IMR-90 (cell line): Measurements from ENCODE around the gene PDCL3. TPM values are rescaled to one million over a fixed set of nuclear protein-coding genes. Genes with fewer than 3 reads are reported as not detected.

Experiments used
- ATAC-seq: fragments of 200-7000 bp; cut with Tn5 transposase; 2 replicates; pipeline ENCODE4 v1.9.1; 2020; ENCODE audit warnings: low read depth, mild to moderate bottlenecking, moderate library complexity
- BruUV-seq: library from RNA; stranded (reverse); fragments of 400-500 nt; replicated peaks from 2 replicates; lab custom pipeline; 2021; lab: Mats Ljungman, UMichigan
- CTCF ChIA-PET: fragments of 300-600 bp; formaldehyde crosslinking; extraction: SDS; loops from one replicate; lab custom pipeline; 2021; ENCODE audit warnings: antibody characterized with exemption; lab: Yijun Ruan, JAX
- POLR2A ChIA-PET: fragments of 300-600 bp; sonication (Branson Sonifier 250); formaldehyde crosslinking; loops from one replicate; lab custom pipeline; 2022; ENCODE audit warnings: antibody characterized with exemption; ENCODE audit not compliant: unreplicated experiment; lab: Charles Lee
- DNase-seq: peaks from one replicate; pipeline ENCODE4 v3.0.0; 2013
- H2AFZ ChIP-seq: replicated peaks from 2 replicates; pipeline ENCODE3; 2013; ENCODE audit warnings: low read length, mild to moderate bottlenecking; ENCODE audit not compliant: poor library complexity
- H2AK5ac ChIP-seq: 2 replicates; pipeline ENCODE4 v1.6.1; 2013; ENCODE audit warnings: low read depth, low read length, inconsistent platforms
- H2AK9ac ChIP-seq: replicated peaks from 2 replicates; pipeline ENCODE3; 2013; ENCODE audit warnings: mild to moderate bottlenecking, low read depth, low read length, moderate library complexity; ENCODE audit not compliant: poor library complexity
- H2BK120ac ChIP-seq: 2 replicates; pipeline ENCODE4 v1.6.1; 2013; ENCODE audit warnings: low read depth, low read length, inconsistent platforms
- H2BK15ac ChIP-seq: 3 replicates; pipeline ENCODE4 v1.6.1; 2013; ENCODE audit warnings: low read depth, low read length, inconsistent platforms
- H2BK20ac ChIP-seq: 2 replicates; pipeline ENCODE4 v1.6.1; 2013; ENCODE audit warnings: low read depth, mild to moderate bottlenecking, inconsistent platforms, low read length, moderate library complexity
- H2BK5ac ChIP-seq: 2 replicates; pipeline ENCODE4 v1.6.1; 2013; ENCODE audit warnings: mild to moderate bottlenecking, low read depth, low read length, inconsistent platforms; ENCODE audit not compliant: poor library complexity, severe bottlenecking
- H3K14ac ChIP-seq: replicated peaks from 2 replicates; pipeline ENCODE4 v1.6.1; 2013; ENCODE audit warnings: low read depth, low read length, inconsistent platforms
- H3K18ac ChIP-seq: 2 replicates; pipeline ENCODE4 v1.6.1; 2013; ENCODE audit warnings: low read depth, low read length, control low read depth
- H3K23ac ChIP-seq: 2 replicates; pipeline ENCODE4 v1.6.1; 2013; ENCODE audit warnings: low read depth, low read length, inconsistent platforms
- H3K27ac ChIP-seq: 2 replicates; pipeline ENCODE4 v1.5.1; 2013; ENCODE audit warnings: mild to moderate bottlenecking, control low read depth, low read length; ENCODE audit not compliant: insufficient read depth
- H3K27me3 ChIP-seq: 2 replicates; pipeline ENCODE4 v1.6.1; 2013; ENCODE audit warnings: low read length; ENCODE audit not compliant: control insufficient read depth, insufficient read depth
- H3K36me3 ChIP-seq: 2 replicates; pipeline ENCODE4 v1.6.1; 2013; ENCODE audit warnings: low read length, mixed read lengths; ENCODE audit not compliant: control insufficient read depth, insufficient read depth
- H3K4ac ChIP-seq: 2 replicates; pipeline ENCODE4 v1.6.1; 2013; ENCODE audit warnings: low read depth, low read length, inconsistent platforms
- H3K4me1 ChIP-seq: 2 replicates; pipeline ENCODE4 v1.6.1; 2013; ENCODE audit warnings: low read length, mixed read lengths; ENCODE audit not compliant: control insufficient read depth, insufficient read depth
- H3K4me2 ChIP-seq: 2 replicates; pipeline ENCODE4 v1.6.1; 2013; ENCODE audit warnings: low read depth, mild to moderate bottlenecking, control low read depth, low read length, moderate library complexity
- H3K4me3 ChIP-seq: 2 replicates; pipeline ENCODE4 v1.5.1; 2013; ENCODE audit warnings: low read depth, mild to moderate bottlenecking, control low read depth, low read length, moderate library complexity; ENCODE audit not compliant: insufficient read depth
- H3K56ac ChIP-seq: 2 replicates; pipeline ENCODE4 v1.6.1; 2013; ENCODE audit warnings: low read length, inconsistent platforms; ENCODE audit not compliant: insufficient read depth; ENCODE audit errors: extremely low read depth
- H3K79me1 ChIP-seq, 2 experiments: 2 replicates each; pipeline ENCODE4 v1.6.1; 2013; ENCODE audit warnings: low read length in 2 of 2, inconsistent platforms in 1 of 2, low read depth in 1 of 2
- H3K9ac ChIP-seq: 2 replicates; pipeline ENCODE4 v1.6.1; 2013; ENCODE audit warnings: low read depth, low read length, control low read depth
- H3K9me1 ChIP-seq: 2 replicates; pipeline ENCODE4 v1.6.1; 2013; ENCODE audit warnings: low read length, inconsistent platforms; ENCODE audit not compliant: insufficient read depth
- H3K9me3 ChIP-seq: 2 replicates; pipeline ENCODE4 v1.6.1; 2013; ENCODE audit warnings: low read length; ENCODE audit not compliant: control insufficient read depth, insufficient read depth
- H4K20me1 ChIP-seq: 2 replicates; pipeline ENCODE4 v1.6.1; 2013; ENCODE audit warnings: low read length, inconsistent platforms; ENCODE audit not compliant: insufficient read depth
- H4K5ac ChIP-seq: 2 replicates; pipeline ENCODE4 v1.6.1; 2013; ENCODE audit warnings: mild to moderate bottlenecking, low read depth, low read length, control low read depth
- H4K8ac ChIP-seq, 2 experiments: 2 replicates each; pipeline ENCODE4 v1.6.1; 2013; ENCODE audit warnings: low read depth in 2 of 2, low read length in 2 of 2, control low read depth in 1 of 2, inconsistent platforms in 1 of 2
- H4K91ac ChIP-seq: 2 replicates; pipeline ENCODE4 v1.6.1; 2013; ENCODE audit warnings: low read depth, low read length, inconsistent platforms; ENCODE audit not compliant: insufficient read depth
- BHLHE40 ChIP-seq: fragments of 150-350 bp; IDR thresholded peaks from 2 replicates; pipeline ENCODE4 v1.6.1; 2016; ENCODE audit warnings: mild to moderate bottlenecking, low read depth, low read length
- CEBPB ChIP-seq: IDR thresholded peaks from 2 replicates; pipeline ENCODE4 v1.6.1; 2012; ENCODE audit warnings: low read depth, low read length, improper control_type of control experiment
- CHD1 ChIP-seq: IDR thresholded peaks from 2 replicates; pipeline ENCODE4 v1.6.1; 2012; ENCODE audit warnings: low read depth, low read length, improper control_type of control experiment
- FOS ChIP-seq: fragments of 150-350 bp; IDR thresholded peaks from 2 replicates; pipeline ENCODE4 v1.6.1; 2016; ENCODE audit warnings: low read depth, low read length
- MAFK ChIP-seq: IDR thresholded peaks from 2 replicates; pipeline ENCODE4 v1.6.1; 2012; ENCODE audit warnings: low read depth, low read length, improper control_type of control experiment
- MAZ ChIP-seq: IDR thresholded peaks from 2 replicates; pipeline ENCODE4 v1.6.1; 2012; ENCODE audit warnings: low read depth, mild to moderate bottlenecking, low read length, improper control_type of control experiment, moderate library complexity, borderline replicate concordance
- MXI1 ChIP-seq: IDR thresholded peaks from 2 replicates; pipeline ENCODE4 v1.6.1; 2012; ENCODE audit warnings: low read depth, mild to moderate bottlenecking, low read length, moderate library complexity, borderline replicate concordance
- NFE2L2 ChIP-seq: fragments of 150-350 bp; IDR thresholded peaks from 2 replicates; pipeline ENCODE4 v1.6.1; 2016; ENCODE audit warnings: low read depth, mild to moderate bottlenecking, low read length
- POLR2A ChIP-seq: IDR thresholded peaks from 2 replicates; pipeline ENCODE4 v1.6.1; 2012; ENCODE audit warnings: mild to moderate bottlenecking, low read depth, low read length
- RAD21 ChIP-seq: IDR thresholded peaks from 2 replicates; pipeline ENCODE4 v1.6.1; 2012; ENCODE audit warnings: low read length, improper control_type of control experiment
- RCOR1 ChIP-seq: IDR thresholded peaks from 2 replicates; pipeline ENCODE4 v1.6.1; 2012; ENCODE audit warnings: mild to moderate bottlenecking, low read length, improper control_type of control experiment; ENCODE audit not compliant: insufficient replicate concordance
- RFX5 ChIP-seq: IDR thresholded peaks from 2 replicates; pipeline ENCODE4 v1.8.0; 2012; ENCODE audit warnings: low read depth, mild to moderate bottlenecking, low read length, moderate library complexity
- SMC3 ChIP-seq: fragments of 150-350 bp; IDR thresholded peaks from 2 replicates; pipeline ENCODE4 v1.6.1; 2016; ENCODE audit warnings: low read depth, mild to moderate bottlenecking, antibody characterized with exemption, low read length, moderate library complexity
- WGBS, 2 experiments: methylation state at CpG; one replicate each; pipeline versions ENCODE4 v1.1.5 to v1.1.7; 2013; ENCODE audit warnings: missing lambda C conversion rate in 2 of 2; ENCODE audit not compliant: insufficient read length in 1 of 2; ENCODE audit errors: extremely low coverage in 2 of 2; 5-methylcytosine and 5-hydroxymethylcytosine counted together
- dilution Hi-C: fragments of 300-500 bp; cut with HindIII; formaldehyde crosslinking; loops from one replicate; pipeline ENCODE4 v1.14.3; 2018; ENCODE audit warnings: low sequenced_read_pairs; ENCODE audit not compliant: unreplicated experiment
- in situ Hi-C: fragments of 300-500 bp; cut with MboI; formaldehyde crosslinking; loops from 3 replicates; pipeline ENCODE4 v1.14.3; 2019; ENCODE audit warnings: low sequenced_read_pairs, inconsistent platforms, mixed read lengths
- intact Hi-C: fragments of 100-400 bp; cut with micrococcal nuclease; formaldehyde crosslinking; loops from 2 replicates; pipeline ENCODE4 v1.10.0; 2022
- polyA plus RNA-seq, 3 experiments: library from polyadenylated mRNA; depleted of rRNA; stranded (reverse); fragments of >200 nt; gene quantifications; 2 replicates each; pipeline ENCODE4 v1.2.3, GENCODE V29; 2012; ENCODE audit warnings: low replicate concordance in 1 of 3
- total RNA-seq: library from RNA; depleted of rRNA; stranded (reverse); fragments of >200 nt; gene quantifications from 2 replicates; pipeline ENCODE4 v1.2.3, GENCODE V29; 2012
- TF ChIP-seq, protein P1 (sequence below): conservative IDR thresholded peaks from 2 replicates; pipeline ENCODE4 v1.5.1; 2012; ENCODE audit warnings: mild to moderate bottlenecking, low read depth, low read length, improper control_type of control experiment
- TF ChIP-seq, protein P2 (sequence below): fragments of 150-350 bp; IDR thresholded peaks from 2 replicates; pipeline ENCODE4 v1.6.1; 2017; ENCODE audit warnings: mild to moderate bottlenecking, antibody characterized with exemption, low read length, low read depth
- TF ChIP-seq, protein P3 (sequence below): fragments of 150-350 bp; IDR thresholded peaks from 2 replicates; pipeline ENCODE4 v1.6.1; 2016; ENCODE audit warnings: low read depth, mild to moderate bottlenecking, low read length, moderate library complexity, borderline replicate concordance

PDCL3 gene
- total and polyA plus RNA-seq, 2 of the 4 experiments (the other 2 are of a cell fraction), result 9.5 to 26.4 TPM

DNA sequence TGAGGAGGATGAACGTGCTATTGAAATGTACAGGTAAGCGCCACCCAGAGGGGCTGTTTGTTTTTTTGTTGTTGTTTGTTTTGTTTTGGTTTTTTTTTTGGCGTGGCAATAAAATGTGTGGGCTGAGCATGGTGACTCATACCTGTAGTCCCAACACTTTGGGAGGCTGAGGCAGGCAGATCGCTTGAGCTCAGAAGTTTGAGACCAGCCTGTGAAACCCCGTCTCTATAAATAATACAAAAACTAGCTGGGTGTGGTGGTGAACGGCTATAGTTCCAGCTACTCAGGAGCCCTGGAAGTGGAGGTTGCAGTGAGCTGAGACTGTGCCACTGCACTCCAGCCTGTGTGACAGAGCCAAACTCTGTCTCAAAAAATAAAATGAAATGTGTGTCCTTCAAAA, 6.2 kb downstream of the PDCL3 start:
- H4K8ac ChIP-seq, result no peak overlapping the region
- BruUV-seq, result no TSS peak
- intact Hi-C loops, result no loop called here
- CTCF ChIA-PET, result no interaction called here
- no peak overlapping the region for H3K27ac ChIP-seq
- H3K79me1 ChIP-seq, result peaks cover 1 to 6% of the 10 kb centered on the region in 2 experiments; a peak in 3 of 4 replicates
- no peak overlapping the region for H2AFZ ChIP-seq
- H3K23ac ChIP-seq, result no peak overlapping the region
- H3K18ac ChIP-seq, result no peak overlapping the region
- in situ Hi-C loops, result no loop called here
- no peak overlapping the region for H3K9ac ChIP-seq
- no peak overlapping the region for H2BK15ac ChIP-seq
- no peak for ATAC-seq
- H3K4me3 ChIP-seq, result no peak overlapping the region
- no peak overlapping the region for H2BK5ac ChIP-seq
- no peak overlapping the region for H2AK5ac ChIP-seq
- no peak overlapping the region for H2BK120ac ChIP-seq
- no peak overlapping the region for H4K91ac ChIP-seq
- H3K4me1 ChIP-seq, result peaks cover 2% of the 10 kb centered on the region
- TF ChIP-seq CHD1 (no peak), FOS (no peak), BHLHE40 (no peak), MAFK (no peak), POLR2A (no peak), CEBPB (no peak), MXI1 (no peak), SMC3 (no peak), MAZ (no peak), NFE2L2 (no peak), RCOR1 (no peak), RAD21 (no peak), RFX5 (no peak)
- TF ChIP-seq, protein P1, sequence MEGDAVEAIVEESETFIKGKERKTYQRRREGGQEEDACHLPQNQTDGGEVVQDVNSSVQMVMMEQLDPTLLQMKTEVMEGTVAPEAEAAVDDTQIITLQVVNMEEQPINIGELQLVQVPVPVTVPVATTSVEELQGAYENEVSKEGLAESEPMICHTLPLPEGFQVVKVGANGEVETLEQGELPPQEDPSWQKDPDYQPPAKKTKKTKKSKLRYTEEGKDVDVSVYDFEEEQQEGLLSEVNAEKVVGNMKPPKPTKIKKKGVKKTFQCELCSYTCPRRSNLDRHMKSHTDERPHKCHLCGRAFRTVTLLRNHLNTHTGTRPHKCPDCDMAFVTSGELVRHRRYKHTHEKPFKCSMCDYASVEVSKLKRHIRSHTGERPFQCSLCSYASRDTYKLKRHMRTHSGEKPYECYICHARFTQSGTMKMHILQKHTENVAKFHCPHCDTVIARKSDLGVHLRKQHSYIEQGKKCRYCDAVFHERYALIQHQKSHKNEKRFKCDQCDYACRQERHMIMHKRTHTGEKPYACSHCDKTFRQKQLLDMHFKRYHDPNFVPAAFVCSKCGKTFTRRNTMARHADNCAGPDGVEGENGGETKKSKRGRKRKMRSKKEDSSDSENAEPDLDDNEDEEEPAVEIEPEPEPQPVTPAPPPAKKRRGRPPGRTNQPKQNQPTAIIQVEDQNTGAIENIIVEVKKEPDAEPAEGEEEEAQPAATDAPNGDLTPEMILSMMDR, result no peak
- TF ChIP-seq, protein P2, sequence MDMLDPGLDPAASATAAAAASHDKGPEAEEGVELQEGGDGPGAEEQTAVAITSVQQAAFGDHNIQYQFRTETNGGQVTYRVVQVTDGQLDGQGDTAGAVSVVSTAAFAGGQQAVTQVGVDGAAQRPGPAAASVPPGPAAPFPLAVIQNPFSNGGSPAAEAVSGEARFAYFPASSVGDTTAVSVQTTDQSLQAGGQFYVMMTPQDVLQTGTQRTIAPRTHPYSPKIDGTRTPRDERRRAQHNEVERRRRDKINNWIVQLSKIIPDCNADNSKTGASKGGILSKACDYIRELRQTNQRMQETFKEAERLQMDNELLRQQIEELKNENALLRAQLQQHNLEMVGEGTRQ, result no peak
- TF ChIP-seq, protein P3, sequence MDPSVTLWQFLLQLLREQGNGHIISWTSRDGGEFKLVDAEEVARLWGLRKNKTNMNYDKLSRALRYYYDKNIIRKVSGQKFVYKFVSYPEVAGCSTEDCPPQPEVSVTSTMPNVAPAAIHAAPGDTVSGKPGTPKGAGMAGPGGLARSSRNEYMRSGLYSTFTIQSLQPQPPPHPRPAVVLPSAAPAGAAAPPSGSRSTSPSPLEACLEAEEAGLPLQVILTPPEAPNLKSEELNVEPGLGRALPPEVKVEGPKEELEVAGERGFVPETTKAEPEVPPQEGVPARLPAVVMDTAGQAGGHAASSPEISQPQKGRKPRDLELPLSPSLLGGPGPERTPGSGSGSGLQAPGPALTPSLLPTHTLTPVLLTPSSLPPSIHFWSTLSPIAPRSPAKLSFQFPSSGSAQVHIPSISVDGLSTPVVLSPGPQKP, result no peak
- no peak overlapping the region for H3K4ac ChIP-seq
- WGBS, 2 experiments, result 100% methylated on average over 1 of the region's 6 CpGs; no CpG with 5 or more reads in 1 of the 2 experiments
- H2AK9ac ChIP-seq, result no peak overlapping the region
- H3K36me3 ChIP-seq, result peaks cover 18% of the 10 kb centered on the region
- no peak overlapping the region for H4K5ac ChIP-seq
- DNase-seq, result no peak
- peaks cover 10% of the 10 kb centered on the region; the same call in 1 of the 2 replicates for H3K9me1 ChIP-seq
- no peak overlapping the region for H3K14ac ChIP-seq
- H3K9me3 ChIP-seq, result no peaks in the 10 kb centered on the region
- no peaks in the 10 kb centered on the region for H3K27me3 ChIP-seq
- dilution Hi-C loops, result no loop called here
- no peaks in the 10 kb centered on the region for H4K20me1 ChIP-seq
- POLR2A ChIA-PET, result no interaction called here
- no peak overlapping the region for H3K4me2 ChIP-seq
- no peak overlapping the region for H3K56ac ChIP-seq
- no peak overlapping the region for H2BK20ac ChIP-seq
